ENCODE results near the gene HEXB. TPM values are rescaled to one million over a fixed set of nuclear protein-coding genes. Genes with fewer than 3 reads are reported as not detected.
A peak's percentile ranks its signal among the peaks of the same experiment; 100 is the strongest.
"Not testable (repeated sequence)": the region's sequence is repeated elsewhere in the genome, so short reads cannot be mapped to it uniquely, and the experiment has no call there.

Gene HEXB
- total RNA-seq, 1 donor from 2014 or later: 61.2 TPM

DNA sequence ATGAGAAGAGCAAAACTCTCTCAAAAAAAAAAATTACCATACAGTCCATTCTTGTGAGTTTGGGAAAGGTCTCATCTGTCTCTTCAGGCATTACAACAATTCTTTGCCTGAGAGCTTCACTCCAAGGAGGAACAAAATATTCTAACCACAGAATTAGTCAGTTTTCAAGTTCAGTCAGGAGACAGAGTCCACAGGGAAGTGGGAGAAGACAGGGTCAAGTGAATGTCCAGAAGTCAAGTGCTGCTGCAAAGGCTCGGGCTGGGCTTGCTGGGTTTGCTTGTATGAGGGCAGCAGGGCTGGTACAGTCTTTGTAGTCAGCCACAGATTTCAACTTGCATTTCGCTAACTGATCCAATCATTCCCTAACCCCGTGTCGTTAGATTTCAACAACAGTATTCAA is 17.6 kb upstream of the HEXB start:
- peaks cover 31% of the 10 kb centered on the region for H3K27me3 Mint-ChIP-seq
- intact Hi-C loops (cut with micrococcal nuclease): no loop called here
- no peak overlapping the region for H3K27ac Mint-ChIP-seq
- no peaks in the 10 kb centered on the region for H3K9me3 Mint-ChIP-seq
- no peaks in the 10 kb centered on the region for H3K4me1 Mint-ChIP-seq
- H3K36me3 Mint-ChIP-seq (ENCODE audit: low read depth): no peaks in the 10 kb centered on the region
- no peak for DNase-seq
- H3K4me3 Mint-ChIP-seq: no peak overlapping the region

GRCh38 chr5:74669821-74670220 is 15.2 kb upstream of the HEXB start:
- Mint-ChIP-seq H3K27ac (no peak overlapping the region), H3K4me3 (no peak overlapping the region), H3K27me3 (peaks cover 31% of the 10 kb centered on the region), H3K9me3 (no peaks in the 10 kb centered on the region), H3K4me1 (no peaks in the 10 kb centered on the region), H3K36me3 (ENCODE audit: low read depth) (no peaks in the 10 kb centered on the region)
- DNase-seq: no peak
- intact Hi-C loops (cut with micrococcal nuclease): loop anchor here (5.0 kb wide), 1 partner anchor 72 kb away; no protein-coding TSS in a partner anchor

DNA sequence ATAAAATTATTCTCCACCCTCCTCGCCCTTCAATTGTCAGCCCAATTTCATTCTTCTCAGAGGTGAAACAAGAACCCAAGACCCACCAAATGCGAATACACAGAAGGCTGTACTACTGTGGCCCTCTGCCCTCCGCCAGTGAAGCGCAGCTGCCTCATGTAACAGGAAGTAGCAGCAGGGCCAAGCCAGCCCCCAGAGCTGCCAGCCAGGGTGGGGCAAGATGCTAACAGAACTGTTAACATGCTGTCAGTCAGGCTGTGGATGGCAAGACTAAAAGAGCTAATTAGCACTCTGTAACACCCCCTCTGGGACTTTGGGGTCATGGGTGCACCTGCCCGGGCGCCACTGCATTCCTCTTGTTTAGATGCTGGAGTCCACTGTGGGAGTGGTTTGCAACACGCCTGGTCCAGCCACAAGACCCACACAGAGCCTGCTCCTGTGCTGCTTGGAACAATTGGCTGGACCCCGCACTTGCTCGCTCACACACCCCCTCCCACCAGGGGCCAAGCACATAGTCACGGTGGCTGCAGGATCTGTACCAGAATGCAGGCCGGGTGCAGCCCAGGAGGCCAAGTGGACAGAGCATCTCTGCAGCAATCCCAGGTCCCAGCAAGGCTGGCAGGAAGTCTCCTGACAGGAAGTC is 14.5 kb upstream of the HEXB start:
- no peaks in the 10 kb centered on the region for H3K36me3 Mint-ChIP-seq (ENCODE audit: low read depth)
- no peaks in the 10 kb centered on the region for H3K9me3 Mint-ChIP-seq
- DNase-seq: no peak
- H3K4me1 Mint-ChIP-seq: no peaks in the 10 kb centered on the region
- no peak overlapping the region for H3K4me3 Mint-ChIP-seq
- peaks cover 30% of the 10 kb centered on the region for H3K27me3 Mint-ChIP-seq
- no peak overlapping the region for H3K27ac Mint-ChIP-seq
- intact Hi-C loops (cut with micrococcal nuclease): loop anchor here (5.0 kb wide), 1 partner anchor 72 kb away; no protein-coding TSS in a partner anchor

GRCh38 chr5:74672215-74672877 is 12.7 kb upstream of the HEXB start:
- no peaks in the 10 kb centered on the region for H3K9me3 Mint-ChIP-seq
- no peaks in the 10 kb centered on the region for H3K4me1 Mint-ChIP-seq
- intact Hi-C loops (cut with micrococcal nuclease): loop anchor here (5.0 kb wide), 1 partner anchor 70 kb away; no protein-coding TSS in a partner anchor
- peaks cover 25% of the 10 kb centered on the region for H3K27me3 Mint-ChIP-seq
- H3K36me3 Mint-ChIP-seq (ENCODE audit: low read depth): no peaks in the 10 kb centered on the region
- no peak overlapping the region for H3K4me3 Mint-ChIP-seq
- DNase-seq: no peak
- no peak overlapping the region for H3K27ac Mint-ChIP-seq

- Mint-ChIP-seq H3K9me3 (no peaks in the 10 kb centered on the region), H3K27ac (no peak overlapping the region), H3K4me3 (no peak overlapping the region), H3K4me1 (no peaks in the 10 kb centered on the region), H3K27me3 (peaks cover 23% of the 10 kb centered on the region), H3K36me3 (ENCODE audit: low read depth) (no peaks in the 10 kb centered on the region)
- intact Hi-C loops (cut with micrococcal nuclease): loop anchor here (5.0 kb wide), 1 partner anchor 69 kb away; no protein-coding TSS in a partner anchor
- DNase-seq: no peak
These were observed 11.8 kb upstream of the HEXB start for GRCh38 chr5:74673011-74673790.

DNA sequence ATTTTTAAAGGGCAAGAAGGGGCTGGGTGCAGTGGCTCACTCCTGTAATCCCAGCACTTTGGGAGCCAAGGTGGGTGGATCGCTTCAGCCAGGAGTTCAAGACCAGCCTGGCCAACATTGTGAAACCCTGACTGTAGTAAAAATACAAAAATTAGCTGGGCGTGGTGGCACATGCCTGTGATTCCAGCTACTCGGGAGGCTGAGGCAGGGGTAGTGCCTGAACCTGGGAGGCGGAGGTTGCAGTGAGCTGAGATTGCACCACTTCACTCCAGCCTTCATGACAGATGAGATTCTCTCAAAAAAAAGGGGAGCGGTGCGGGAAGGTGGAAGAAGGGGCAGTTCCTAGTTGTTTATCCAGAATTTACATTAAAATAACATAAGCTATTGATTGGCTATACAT is 8.6 kb upstream of the HEXB start:
- H3K27me3 Mint-ChIP-seq: peaks cover 33% of the 10 kb centered on the region
- intact Hi-C loops (cut with micrococcal nuclease); DNase-seq; H3K4me3 Mint-ChIP-seq; H3K36me3 Mint-ChIP-seq (ENCODE audit: low read depth); H3K27ac Mint-ChIP-seq; H3K9me3 Mint-ChIP-seq; H3K4me1 Mint-ChIP-seq: not testable (repeated sequence)

DNA sequence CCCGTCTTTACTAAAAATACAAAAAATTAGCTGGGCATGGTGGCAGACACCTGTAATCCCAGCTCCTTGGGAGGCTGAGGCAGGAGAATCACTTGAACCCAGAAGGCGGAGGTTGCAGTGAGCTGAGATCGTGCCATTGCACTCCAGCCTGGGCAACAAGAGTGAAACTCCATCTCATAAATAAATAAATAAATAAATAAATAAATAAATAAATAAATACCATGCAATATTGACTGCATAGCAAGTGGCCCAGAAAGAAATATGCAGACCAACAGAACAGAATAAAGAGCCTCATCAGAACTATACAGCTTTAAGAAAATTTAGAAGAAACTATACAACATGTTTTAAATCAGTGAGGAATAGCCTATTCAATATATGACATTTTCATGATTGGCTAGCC is 6.9 kb upstream of the HEXB start:
- intact Hi-C loops (cut with micrococcal nuclease); H3K4me1 Mint-ChIP-seq; H3K9me3 Mint-ChIP-seq; H3K36me3 Mint-ChIP-seq (ENCODE audit: low read depth); H3K4me3 Mint-ChIP-seq; DNase-seq; H3K27ac Mint-ChIP-seq: not testable (repeated sequence)
- H3K27me3 Mint-ChIP-seq: peaks cover 35% of the 10 kb centered on the region

DNA sequence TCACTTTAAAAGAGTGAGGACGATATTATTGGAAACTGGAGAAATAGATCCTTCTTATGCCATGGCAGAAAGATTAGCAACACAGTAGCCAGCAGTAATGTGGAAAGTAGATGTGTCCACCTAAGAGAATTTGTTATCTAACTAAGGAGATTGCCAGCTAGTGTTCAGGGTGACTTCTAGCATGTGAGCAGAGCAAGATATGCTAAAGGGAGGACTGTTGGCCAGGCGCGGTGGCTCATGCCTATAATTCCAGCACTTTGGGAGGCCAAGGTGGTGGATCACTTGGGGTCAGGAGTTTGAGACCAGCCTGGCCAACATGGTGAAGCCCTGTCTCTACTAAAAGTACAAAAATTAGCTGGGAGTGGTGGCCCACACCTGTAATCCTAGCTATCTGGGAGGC is 5.7 kb upstream of the HEXB start:
- H3K4me1 Mint-ChIP-seq; DNase-seq; H3K36me3 Mint-ChIP-seq (ENCODE audit: low read depth); H3K27ac Mint-ChIP-seq; H3K9me3 Mint-ChIP-seq; H3K4me3 Mint-ChIP-seq; intact Hi-C loops (cut with micrococcal nuclease): not testable (repeated sequence)
- peaks cover 32% of the 10 kb centered on the region for H3K27me3 Mint-ChIP-seq

DNA sequence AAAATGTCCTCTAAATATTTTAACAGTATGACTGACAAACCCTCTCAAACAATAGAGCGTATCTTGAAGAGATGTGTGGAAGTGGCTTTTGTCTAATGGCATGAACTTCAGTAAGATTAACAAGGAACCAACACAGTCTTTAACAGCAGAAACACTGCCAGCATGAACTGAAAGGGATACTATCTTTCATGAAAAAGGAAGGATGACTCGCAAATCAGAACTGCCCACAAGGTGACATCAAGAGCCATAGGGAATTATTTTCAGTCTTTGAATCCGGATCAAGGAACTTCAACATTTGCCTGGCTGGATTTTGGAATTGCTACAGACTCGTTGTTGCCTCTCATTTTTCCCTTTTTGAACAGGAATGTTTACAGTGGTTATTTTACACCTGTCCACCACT is 5.1 kb upstream of the HEXB start:
- H3K4me1 Mint-ChIP-seq: no peaks in the 10 kb centered on the region
- peaks cover 30% of the 10 kb centered on the region for H3K27me3 Mint-ChIP-seq
- no peaks in the 10 kb centered on the region for H3K36me3 Mint-ChIP-seq (ENCODE audit: low read depth)
- no peaks in the 10 kb centered on the region for H3K9me3 Mint-ChIP-seq
- no peak for DNase-seq
- no peak overlapping the region for H3K4me3 Mint-ChIP-seq
- H3K27ac Mint-ChIP-seq: no peak overlapping the region
- intact Hi-C loops (cut with micrococcal nuclease): no loop called here

- Mint-ChIP-seq H3K27me3 (peaks cover 10% of the 10 kb centered on the region), H3K27ac (peak overlapping the region; percentile 83), H3K36me3 (ENCODE audit: low read depth) (peaks cover 23% of the 10 kb centered on the region), H3K4me1 (peaks cover 20% of the 10 kb centered on the region), H3K9me3 (no peaks in the 10 kb centered on the region), H3K4me3 (peak overlapping the region; percentile 90)
- intact Hi-C loops (cut with micrococcal nuclease): loop anchor here (1.0 to 5.0 kb wide), 3 partner anchors 81 to 1121 kb away; partner anchors contain the start of genes ANKRA2, GFM2, NSA2 and UTP15
- peak; percentile 62 for DNase-seq
These were observed 1.1 kb downstream of the HEXB start for GRCh38 chr5:74685979-74686631.

GRCh38 chr5:74686962-74687751 is 2.1 kb downstream of the HEXB start:
- peak overlapping the region; percentile 90 for H3K4me3 Mint-ChIP-seq
- intact Hi-C loops (cut with micrococcal nuclease): loop anchor here (5.0 kb wide), 2 partner anchors 80 to 175 kb away; partner anchors contain the start of genes GFM2 and NSA2
- peaks cover 5% of the 10 kb centered on the region for H3K27me3 Mint-ChIP-seq
- H3K36me3 Mint-ChIP-seq (ENCODE audit: low read depth): peaks cover 27% of the 10 kb centered on the region
- no peak overlapping the region for H3K27ac Mint-ChIP-seq
- no peaks in the 10 kb centered on the region for H3K9me3 Mint-ChIP-seq
- H3K4me1 Mint-ChIP-seq: peaks cover 20% of the 10 kb centered on the region
- DNase-seq: peak; percentile 55

GRCh38 chr5:74693191-74693590 is 8.2 kb downstream of the HEXB start:
- intact Hi-C loops (cut with micrococcal nuclease): no loop called here

GRCh38 chr5:74717596-74717995 is 32.6 kb downstream of the HEXB start:
- H3K4me3 Mint-ChIP-seq: no peak overlapping the region
- H3K36me3 Mint-ChIP-seq (ENCODE audit: low read depth): peaks cover 42% of the 10 kb centered on the region
- no peaks in the 10 kb centered on the region for H3K4me1 Mint-ChIP-seq
- no peaks in the 10 kb centered on the region for H3K9me3 Mint-ChIP-seq
- H3K27me3 Mint-ChIP-seq: no peaks in the 10 kb centered on the region
- no peak for DNase-seq
- intact Hi-C loops (cut with micrococcal nuclease): no loop called here
- no peak overlapping the region for H3K27ac Mint-ChIP-seq

More at GRCh38 chr5:74693191-74693590, 8.2 kb downstream of the HEXB start:
- Mint-ChIP-seq H3K4me3 (no peak overlapping the region), H3K27me3 (no peaks in the 10 kb centered on the region), H3K27ac (no peak overlapping the region), H3K9me3 (no peaks in the 10 kb centered on the region), H3K4me1 (peaks cover 2% of the 10 kb centered on the region), H3K36me3 (ENCODE audit: low read depth) (peaks cover 45% of the 10 kb centered on the region)
- peak; percentile 36 for DNase-seq
